Thyroid gland (tissue), 4 donors: ENCODE results near the gene ZBTB5.

ENCODE experiments used
- CTCF ChIP-seq, 6 experiments: fragments of 200-600 bp in 3 of 6; fragments of 450-650 bp in 3 of 6; sonication (generic) in 3 of 6; IDR thresholded peaks; one replicate each; pipeline ENCODE4 v1.5.1; 2016 to 2019; ENCODE audit warnings: antibody characterized with exemption in 6 of 6, mild to moderate bottlenecking in 2 of 6, inconsistent platforms in 1 of 6, moderate library complexity in 1 of 6
- POLR2A ChIP-seq, 2 donors: fragments of 450-650 bp; IDR thresholded peaks; one replicate each; pipeline ENCODE4 v1.6.1; 2017; ENCODE audit warnings: antibody characterized with exemption in 2 of 2, mild to moderate bottlenecking in 2 of 2, moderate library complexity in 1 of 2

GRCh38 chr9:37407468-37407867 is 57.8 kb downstream of the ZBTB5 start:
- TF ChIP-seq CTCF (IDR thresholded peaks at IDR 0.05): no peak
- TF ChIP-seq POLR2A (IDR thresholded peaks at IDR 0.05): no peak
